GM21367 (cell line): ENCODE results near the gene FADD.

Source experiments
- ATAC-seq: cut with Tn5 transposase; IDR thresholded peaks from one replicate; pipeline ENCODE4 v1.9.1; 2021; ENCODE audit not compliant: unreplicated experiment

The FADD gene

DNA sequence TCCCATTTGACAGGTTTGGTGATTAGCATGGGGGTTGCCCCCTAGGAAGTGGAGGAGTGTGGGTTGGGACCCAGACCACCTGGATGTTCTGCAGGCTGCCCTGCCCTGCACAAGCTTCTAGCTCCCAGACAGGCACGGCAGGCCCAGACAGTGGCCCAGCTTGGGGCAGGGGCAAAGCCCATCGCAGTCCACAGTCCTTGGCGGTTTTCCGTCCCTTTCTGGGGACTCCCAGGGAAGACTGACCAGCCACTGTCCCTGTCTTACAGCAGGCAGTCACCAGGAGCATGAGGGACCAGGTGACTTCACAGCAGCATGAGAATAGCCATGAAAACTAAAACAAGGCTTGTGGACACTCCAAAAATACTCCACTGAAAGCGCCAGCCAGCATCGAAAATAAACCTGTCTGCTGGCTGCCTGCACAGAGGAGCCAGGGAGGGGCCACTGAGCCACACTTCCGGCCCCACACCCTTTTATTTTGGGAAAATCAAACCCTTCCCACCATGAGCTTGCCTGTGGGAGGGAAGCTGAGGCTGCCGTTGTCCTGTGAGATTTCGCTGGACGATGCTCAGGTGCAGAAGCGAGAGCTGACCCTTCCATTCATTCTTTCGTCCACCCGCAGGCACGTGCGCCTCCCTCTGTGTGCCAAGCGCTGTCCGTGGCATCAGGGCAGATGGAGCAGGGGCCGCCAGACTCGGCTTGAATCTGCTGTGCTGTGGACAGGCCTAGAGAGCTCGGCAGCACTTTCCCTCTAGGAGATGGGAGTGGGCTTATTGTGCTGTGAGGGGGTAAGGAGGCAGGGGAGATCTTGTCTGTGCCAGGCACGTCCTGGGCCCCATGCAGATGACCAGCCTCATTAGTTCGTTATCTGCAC, 28.0 kb downstream of the FADD start:
- no peak for ATAC-seq

DNA sequence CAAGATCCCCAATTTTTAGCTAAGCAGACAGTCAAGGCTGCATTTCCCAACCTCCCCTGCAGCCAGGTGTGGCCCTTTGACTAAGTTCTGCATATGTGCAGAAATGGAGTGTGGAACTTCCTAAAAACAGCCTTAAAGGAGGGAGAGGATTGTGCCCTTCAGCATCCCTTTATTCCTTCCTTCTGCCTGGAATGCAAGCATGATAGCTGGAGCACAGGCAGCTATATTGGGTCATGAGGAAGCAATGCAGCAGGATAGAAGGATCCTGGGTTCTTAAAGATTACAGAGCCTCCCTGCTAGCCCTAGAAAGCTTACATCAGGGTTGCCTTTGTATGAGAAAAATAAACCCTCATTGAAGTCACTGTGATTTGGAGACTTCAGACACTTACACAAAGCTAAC, 29.9 kb downstream of the FADD start:
- ATAC-seq: no peak

GRCh38 chr11:70233511-70233934, 30.4 kb downstream of the FADD start:
- ATAC-seq: no peak

- ATAC-seq: no peak
These were observed 30.9 kb downstream of the FADD start for GRCh38 chr11:70233962-70234361.

DNA sequence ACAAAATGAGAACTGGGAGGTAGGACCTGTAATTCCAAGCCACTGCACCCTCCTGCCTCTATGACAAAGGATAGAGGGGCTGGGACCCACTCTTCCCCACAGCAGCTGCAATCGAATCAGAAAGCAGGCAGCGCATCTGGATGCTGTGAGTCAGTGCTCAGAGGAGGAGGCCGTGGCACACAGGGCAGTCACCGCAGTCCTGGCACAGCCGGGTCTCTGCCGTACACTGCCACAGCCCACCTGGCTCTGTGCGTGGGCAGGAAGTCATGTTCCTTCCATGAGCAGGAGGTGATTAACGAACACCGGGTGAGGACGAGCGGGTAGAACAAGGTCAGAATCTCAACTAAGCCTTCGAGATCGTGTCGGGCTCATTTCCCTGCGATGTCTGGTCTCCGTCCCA, 37.2 kb downstream of the FADD start:
- ATAC-seq: no peak

- no peak for ATAC-seq
These were observed 38.6 kb downstream of the FADD start for GRCh38 chr11:70241709-70242108.

DNA sequence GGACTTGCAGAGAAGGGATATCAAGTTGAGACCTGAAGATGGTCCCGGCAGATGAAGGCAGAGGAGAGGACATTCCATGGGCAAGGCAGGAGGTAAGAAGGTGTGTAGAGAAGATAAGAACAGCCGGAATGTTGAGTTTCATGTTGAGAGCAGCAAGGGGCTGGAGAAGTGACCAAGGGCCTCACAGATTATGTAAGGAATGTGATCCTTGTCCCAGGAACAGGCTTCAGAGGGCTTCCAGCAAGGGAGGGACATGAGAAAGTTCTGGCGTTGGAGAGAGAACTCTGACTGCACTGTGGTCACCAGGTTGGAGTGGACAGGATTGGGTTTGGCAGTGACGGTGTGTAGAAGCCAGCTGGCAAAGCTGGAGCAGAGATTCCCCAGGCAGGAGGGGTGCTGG, 39.8 kb downstream of the FADD start:
- no peak for ATAC-seq

GRCh38 chr11:70243912-70244652, 41.0 kb downstream of the FADD start:
- ATAC-seq: no peak

- no peak for ATAC-seq
These were observed 41.6 kb downstream of the FADD start for GRCh38 chr11:70244698-70245097.

GRCh38 chr11:70246196-70246595, 43.1 kb downstream of the FADD start:
- no peak for ATAC-seq

DNA sequence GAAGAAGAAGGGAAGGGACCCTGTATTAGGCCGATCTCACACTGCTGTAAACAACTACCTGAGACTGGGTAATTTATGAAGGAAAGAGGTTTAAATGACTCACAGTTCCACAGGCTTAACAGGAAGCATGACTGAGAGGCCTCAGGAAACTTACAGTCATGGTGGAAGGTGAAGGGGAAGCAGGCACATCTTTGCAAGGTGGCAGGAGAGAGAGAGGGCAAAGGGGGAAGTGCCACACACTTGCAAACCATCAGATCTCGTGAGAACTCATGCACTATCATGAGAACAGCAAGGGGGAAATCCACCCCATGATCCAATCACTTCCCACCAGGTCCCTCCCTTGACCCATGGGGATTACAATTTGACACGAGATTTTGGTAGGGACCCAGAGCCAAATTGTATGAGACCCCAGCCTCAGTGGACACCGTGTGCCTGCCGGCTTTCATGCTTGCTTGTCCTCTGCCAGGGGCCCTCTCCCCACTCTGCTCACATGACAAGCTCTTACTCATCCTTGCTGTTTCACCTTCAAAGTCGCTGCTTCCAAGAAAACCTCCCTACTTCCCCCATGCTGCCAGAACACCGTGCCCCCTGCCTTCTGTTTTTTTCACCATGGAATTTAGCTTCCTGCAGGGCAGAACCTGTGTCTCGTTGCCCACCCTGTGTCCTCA, 44.1 kb downstream of the FADD start:
- ATAC-seq: no peak

DNA sequence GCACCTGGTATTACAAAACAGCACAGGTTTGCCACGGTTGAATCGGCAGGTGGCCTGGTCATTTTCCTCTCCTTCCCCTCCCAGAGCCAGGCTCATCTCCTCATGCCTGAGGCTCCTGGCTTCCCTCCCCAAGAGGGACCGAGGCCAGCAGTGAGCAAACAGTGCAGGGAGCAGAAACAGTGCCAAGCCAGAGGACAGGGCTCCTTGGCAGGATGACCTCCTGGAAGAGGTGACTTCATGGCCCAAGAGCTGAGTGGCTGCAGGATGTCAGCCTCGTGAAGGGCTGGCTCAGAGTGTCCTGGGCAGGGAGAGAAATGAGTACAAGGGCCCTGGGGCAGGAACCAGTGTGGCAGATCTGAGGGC, 44.6 kb downstream of the FADD start:
- ATAC-seq: no peak

DNA sequence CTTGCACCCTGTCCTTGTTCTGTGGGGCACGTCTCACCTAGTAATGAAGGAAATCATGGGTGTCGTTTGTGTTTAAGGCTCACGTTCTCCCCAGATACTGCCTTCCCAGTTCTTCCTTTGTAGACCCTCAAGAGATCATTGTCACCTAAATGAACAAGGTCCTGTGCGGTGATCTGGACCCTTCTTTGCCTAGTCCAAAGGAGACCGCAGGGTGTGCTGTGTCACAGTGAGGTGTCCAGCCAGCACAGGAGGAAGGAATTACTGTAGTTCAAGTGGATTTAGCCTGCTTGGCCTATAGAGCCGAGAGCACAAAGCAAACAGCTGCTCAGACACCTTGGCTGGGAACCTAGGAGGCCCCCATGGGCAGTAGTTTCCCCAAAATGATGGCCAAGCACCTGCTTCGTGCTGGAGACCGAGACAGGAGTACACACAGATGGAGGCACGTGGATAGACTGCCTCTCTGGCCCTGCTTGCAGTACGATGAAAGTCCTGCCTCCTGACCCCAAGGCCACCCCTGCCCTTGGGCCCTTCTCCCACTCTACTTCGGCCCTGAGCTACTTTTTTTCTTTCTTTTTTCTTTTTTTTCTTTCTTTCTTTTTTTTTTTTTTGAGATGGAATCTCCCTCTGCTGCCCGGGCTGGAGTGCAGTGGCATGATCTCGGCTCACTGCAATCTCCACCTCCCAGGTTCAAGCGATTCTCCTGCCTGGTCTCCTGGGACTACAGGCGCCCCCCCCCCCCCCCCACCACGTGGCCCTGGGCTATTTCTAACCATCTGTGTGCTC, 48.0 kb downstream of the FADD start:
- no peak for ATAC-seq

- ATAC-seq: no peak
These were observed 48.7 kb downstream of the FADD start for GRCh38 chr11:70251659-70252321.

DNA sequence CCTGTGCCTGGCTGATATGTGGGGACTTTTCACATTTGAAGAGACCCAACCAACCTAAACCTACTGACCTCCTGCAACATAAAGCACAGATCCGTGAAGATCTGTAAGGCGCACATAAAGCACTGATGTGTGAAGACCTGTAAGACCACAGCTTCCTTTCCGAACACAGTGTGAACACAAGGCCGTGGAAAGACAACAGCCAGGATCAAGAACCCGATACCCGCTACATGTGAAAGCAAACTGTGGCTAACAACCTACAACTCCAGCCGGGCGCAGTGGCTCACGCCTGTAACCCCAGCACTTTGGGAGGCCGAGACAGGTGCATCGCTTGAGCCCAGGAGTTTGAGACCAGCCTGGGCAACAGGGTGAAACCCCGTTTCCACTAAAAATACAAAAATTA, 49.7 kb downstream of the FADD start:
- ATAC-seq: no peak

DNA sequence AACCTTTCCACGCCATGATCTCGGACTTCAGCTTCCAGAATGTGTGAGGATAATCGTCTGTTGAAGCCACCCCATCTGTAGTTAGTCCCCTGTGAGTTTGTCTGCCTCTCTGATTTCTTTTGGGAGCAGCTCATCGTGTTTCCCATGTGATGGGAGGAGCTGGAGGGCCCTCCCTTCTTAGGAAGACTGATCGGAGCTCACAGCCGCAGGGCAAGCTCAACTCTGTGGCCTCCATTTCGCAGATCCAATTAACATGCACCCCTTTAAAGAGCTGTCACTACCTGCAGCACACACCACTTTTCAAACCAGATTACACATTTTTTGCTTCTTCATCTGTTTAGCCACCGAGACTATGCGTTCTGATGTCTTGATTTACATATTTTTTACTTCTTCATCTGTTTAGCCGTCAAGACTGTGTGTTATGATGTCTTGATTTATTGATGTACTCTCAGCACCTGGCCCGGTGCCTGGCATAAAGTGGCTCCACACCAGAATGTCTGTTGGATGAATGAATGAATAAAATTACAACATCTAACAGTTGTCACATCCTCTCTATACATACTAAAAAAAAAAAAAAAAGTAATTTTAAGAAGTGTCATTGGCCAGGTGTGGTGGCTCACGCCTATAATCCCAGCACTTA, 52.5 kb downstream of the FADD start:
- ATAC-seq: no peak
